ENCODE results near the gene DGLUCY.
"Not testable (repeated sequence)": the region's sequence is repeated elsewhere in the genome, so short reads cannot be mapped to it uniquely, and the experiment has no call there.

Gene DGLUCY

DNA sequence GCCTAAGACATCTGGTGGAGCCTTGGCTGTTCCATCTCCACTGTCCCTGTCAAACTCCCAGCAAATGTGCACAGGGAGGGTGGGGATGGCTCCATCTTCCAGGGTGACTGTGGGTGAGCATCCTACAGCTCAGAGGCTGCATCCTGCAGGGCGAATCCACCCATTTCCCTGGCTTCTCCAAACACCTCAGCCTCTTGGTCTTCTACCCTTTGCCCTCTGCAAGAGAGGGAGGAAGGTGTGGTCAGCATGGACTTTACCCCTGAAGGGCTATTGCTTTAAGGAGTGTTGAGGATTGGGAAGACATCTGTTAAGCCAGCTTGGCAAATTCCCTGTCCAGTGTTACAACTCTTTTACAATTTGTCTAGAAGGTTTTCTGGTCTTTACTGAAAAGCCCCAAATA lies 23.1 kb upstream of the DGLUCY start:
- Mint-ChIP-seq H3K9me3 (no peaks in the 10 kb centered on the region), H3K27me3 (peaks cover 10% of the 10 kb centered on the region), H3K4me1 (peaks cover 6% of the 10 kb centered on the region), H3K4me3 (no peak overlapping the region), H3K36me3 (ENCODE audit: insufficient read depth) (no peaks in the 10 kb centered on the region), H3K27ac (ENCODE audit: low read depth) (no peak overlapping the region)
- no peak for ATAC-seq (replicated peaks; ENCODE audit: extremely low read depth, poor library complexity, severe bottlenecking)
- DNase-seq (ENCODE audit: low spot score in 2 of 2) = no peak

GRCh38 chr14:91092073-91092472 lies 21.8 kb upstream of the DGLUCY start:
- no peaks in the 10 kb centered on the region for H3K9me3 Mint-ChIP-seq
- H3K27me3 Mint-ChIP-seq = peaks cover 8% of the 10 kb centered on the region
- H3K4me3 Mint-ChIP-seq = no peak overlapping the region
- H3K4me1 Mint-ChIP-seq = peaks cover 6% of the 10 kb centered on the region
- no peaks in the 10 kb centered on the region for H3K36me3 Mint-ChIP-seq (ENCODE audit: insufficient read depth)
- DNase-seq (ENCODE audit: low spot score in 2 of 2) (no peak), ATAC-seq (replicated peaks; ENCODE audit: extremely low read depth, poor library complexity, severe bottlenecking) (no peak)
- no peak overlapping the region for H3K27ac Mint-ChIP-seq (ENCODE audit: low read depth)

DNA sequence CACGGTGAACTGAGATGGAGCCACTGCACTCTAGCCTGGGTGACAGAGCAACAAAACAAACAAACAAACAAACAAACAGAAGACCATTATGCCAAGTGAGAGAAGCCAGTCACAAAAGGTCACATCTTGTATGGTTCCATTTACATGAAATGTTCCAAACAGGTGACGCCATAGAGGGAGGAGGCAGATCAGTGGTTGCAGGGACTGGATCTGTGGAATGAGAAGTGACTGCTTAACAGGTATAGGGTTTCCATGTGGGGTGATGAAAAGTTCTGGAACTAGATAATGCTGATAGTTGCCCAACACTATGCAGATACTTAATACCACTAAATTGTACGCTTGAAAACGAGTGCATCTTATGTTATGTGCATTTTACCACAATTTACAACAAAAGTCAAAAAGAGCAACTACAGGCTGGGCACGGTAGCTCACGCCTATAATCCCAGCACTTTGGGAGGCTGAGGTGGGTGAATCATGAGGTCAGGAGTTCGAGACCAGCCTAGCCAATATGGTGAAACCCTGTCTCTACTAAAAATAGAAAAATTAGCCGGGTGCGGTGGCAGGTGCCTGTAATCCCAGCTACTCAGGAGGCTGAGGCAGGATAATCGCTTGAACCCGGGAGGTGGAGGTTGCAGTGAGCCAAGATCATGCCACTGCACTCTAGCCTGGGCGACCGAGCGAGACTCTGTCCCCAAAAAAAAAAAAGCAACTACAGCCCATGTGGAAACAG lies 20.0 kb upstream of the DGLUCY start:
- ATAC-seq (replicated peaks; ENCODE audit: extremely low read depth, poor library complexity, severe bottlenecking); H3K4me3 Mint-ChIP-seq; H3K9me3 Mint-ChIP-seq; DNase-seq (ENCODE audit: low spot score in 2 of 2); H3K27ac Mint-ChIP-seq (ENCODE audit: low read depth); H3K36me3 Mint-ChIP-seq (ENCODE audit: insufficient read depth); H3K27me3 Mint-ChIP-seq; H3K4me1 Mint-ChIP-seq: not testable (repeated sequence)

DNA sequence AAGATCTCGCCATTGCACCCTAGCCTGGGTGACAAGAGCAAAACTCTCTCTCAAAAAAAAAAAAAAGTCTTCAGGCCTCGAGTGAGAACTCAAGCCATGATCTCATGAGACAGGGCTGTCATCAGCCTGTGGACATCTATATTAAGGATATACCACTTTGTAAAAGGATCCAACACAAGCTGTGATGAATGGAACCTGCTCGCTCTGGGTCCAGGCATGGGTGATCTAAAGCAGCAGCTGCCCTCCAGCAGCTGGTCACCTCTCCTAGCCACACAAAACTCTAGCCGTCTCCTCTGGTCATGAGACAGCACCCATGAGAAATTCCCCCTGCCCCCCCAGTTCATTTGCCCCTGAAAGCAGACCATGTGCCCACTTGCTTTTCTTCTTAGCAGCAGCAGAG lies 19.1 kb upstream of the DGLUCY start:
- ATAC-seq (replicated peaks; ENCODE audit: extremely low read depth, poor library complexity, severe bottlenecking) (no peak), DNase-seq (ENCODE audit: low spot score in 2 of 2) (no peak)
- no peak overlapping the region for H3K4me3 Mint-ChIP-seq
- no peaks in the 10 kb centered on the region for H3K27me3 Mint-ChIP-seq
- H3K9me3 Mint-ChIP-seq = no peaks in the 10 kb centered on the region
- no peaks in the 10 kb centered on the region for H3K4me1 Mint-ChIP-seq
- H3K36me3 Mint-ChIP-seq (ENCODE audit: insufficient read depth) = no peaks in the 10 kb centered on the region
- no peak overlapping the region for H3K27ac Mint-ChIP-seq (ENCODE audit: low read depth)

GRCh38 chr14:91095178-91095577 lies 18.7 kb upstream of the DGLUCY start:
- H3K4me1 Mint-ChIP-seq = no peaks in the 10 kb centered on the region
- ATAC-seq (replicated peaks; ENCODE audit: extremely low read depth, poor library complexity, severe bottlenecking) = no peak
- H3K9me3 Mint-ChIP-seq = no peaks in the 10 kb centered on the region
- no peak overlapping the region for H3K27ac Mint-ChIP-seq (ENCODE audit: low read depth)
- DNase-seq (ENCODE audit: low spot score in 2 of 2) = no peak
- no peaks in the 10 kb centered on the region for H3K36me3 Mint-ChIP-seq (ENCODE audit: insufficient read depth)
- no peak overlapping the region for H3K4me3 Mint-ChIP-seq
- no peaks in the 10 kb centered on the region for H3K27me3 Mint-ChIP-seq

GRCh38 chr14:91097657-91098056 lies 16.2 kb upstream of the DGLUCY start:
- not testable (repeated sequence) for H3K36me3 Mint-ChIP-seq (ENCODE audit: insufficient read depth); H3K27me3 Mint-ChIP-seq; H3K4me1 Mint-ChIP-seq; ATAC-seq (replicated peaks; ENCODE audit: extremely low read depth, poor library complexity, severe bottlenecking); H3K27ac Mint-ChIP-seq (ENCODE audit: low read depth); H3K4me3 Mint-ChIP-seq; DNase-seq (ENCODE audit: low spot score in 2 of 2); H3K9me3 Mint-ChIP-seq

- Mint-ChIP-seq H3K27ac (ENCODE audit: low read depth) (no peak overlapping the region), H3K36me3 (ENCODE audit: insufficient read depth) (no peaks in the 10 kb centered on the region), H3K27me3 (no peaks in the 10 kb centered on the region), H3K9me3 (no peaks in the 10 kb centered on the region), H3K4me3 (no peak overlapping the region), H3K4me1 (no peaks in the 10 kb centered on the region)
- DNase-seq (ENCODE audit: low spot score in 2 of 2) (no peak), ATAC-seq (replicated peaks; ENCODE audit: extremely low read depth, poor library complexity, severe bottlenecking) (no peak)
Observed at GRCh38 chr14:91098591-91098990, 15.3 kb upstream of the DGLUCY start.

GRCh38 chr14:91100102-91100501 lies 13.8 kb upstream of the DGLUCY start:
- ATAC-seq (replicated peaks; ENCODE audit: extremely low read depth, poor library complexity, severe bottlenecking) (no peak), DNase-seq (ENCODE audit: low spot score in 2 of 2) (no peak)
- Mint-ChIP-seq H3K9me3 (no peaks in the 10 kb centered on the region), H3K27ac (ENCODE audit: low read depth) (no peak overlapping the region), H3K4me3 (no peak overlapping the region), H3K27me3 (no peaks in the 10 kb centered on the region), H3K4me1 (no peaks in the 10 kb centered on the region), H3K36me3 (ENCODE audit: insufficient read depth) (no peaks in the 10 kb centered on the region)

GRCh38 chr14:91103116-91103515 lies 10.8 kb upstream of the DGLUCY start:
- Mint-ChIP-seq H3K27ac (ENCODE audit: low read depth) (no peak overlapping the region), H3K4me1 (peaks cover 8% of the 10 kb centered on the region), H3K36me3 (ENCODE audit: insufficient read depth) (peaks cover 2% of the 10 kb centered on the region), H3K4me3 (no peak overlapping the region), H3K9me3 (no peaks in the 10 kb centered on the region), H3K27me3 (no peaks in the 10 kb centered on the region)
- ATAC-seq (replicated peaks; ENCODE audit: extremely low read depth, poor library complexity, severe bottlenecking) (no peak), DNase-seq (ENCODE audit: low spot score in 2 of 2) (no peak)

DNA sequence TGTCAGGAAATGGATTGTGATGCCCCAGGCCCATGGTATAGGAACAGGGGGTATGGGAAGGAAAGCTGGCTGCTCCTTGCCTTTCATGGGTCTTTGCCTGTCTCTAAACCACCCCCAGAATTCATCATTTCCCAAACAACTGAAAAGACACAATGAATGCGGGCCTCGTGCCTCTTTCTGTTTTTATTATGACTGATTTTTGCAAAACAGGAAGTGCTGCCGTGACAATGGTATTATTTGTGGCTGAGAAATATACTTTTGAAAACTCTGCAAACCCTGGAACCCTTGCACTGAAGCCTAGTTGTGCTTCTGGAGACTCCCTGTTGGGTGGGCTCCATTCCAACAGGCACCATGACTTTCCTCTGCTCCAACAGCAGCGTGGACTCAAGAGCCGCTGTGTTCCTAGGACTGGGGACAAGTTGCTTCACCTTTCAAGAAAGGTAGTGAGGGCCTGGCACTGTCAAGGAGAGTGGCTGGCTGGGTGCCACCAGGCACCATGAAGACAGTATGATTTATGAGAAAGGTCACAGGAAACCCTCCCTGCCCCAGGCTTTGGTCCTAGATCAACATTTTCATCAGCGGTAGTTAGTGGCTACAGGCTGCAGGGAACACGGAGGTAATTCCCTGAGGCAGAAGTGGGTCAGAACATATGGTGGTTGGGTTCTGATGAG lies 4.8 kb upstream of the DGLUCY start:
- peaks cover 6% of the 10 kb centered on the region for H3K36me3 Mint-ChIP-seq (ENCODE audit: insufficient read depth)
- H3K9me3 Mint-ChIP-seq = no peaks in the 10 kb centered on the region
- peak overlapping the region; percentile 54 for H3K4me3 Mint-ChIP-seq
- H3K27me3 Mint-ChIP-seq = no peaks in the 10 kb centered on the region
- no peak for ATAC-seq (replicated peaks; ENCODE audit: extremely low read depth, poor library complexity, severe bottlenecking)
- H3K27ac Mint-ChIP-seq (ENCODE audit: low read depth) = peak overlapping the region; percentile 86
- peaks cover 46% of the 10 kb centered on the region for H3K4me1 Mint-ChIP-seq
- no peak for DNase-seq (ENCODE audit: low spot score in 2 of 2)

GRCh38 chr14:91111443-91111842 lies 2.4 kb upstream of the DGLUCY start:
- H3K4me3 Mint-ChIP-seq = no peak overlapping the region
- peaks cover 63% of the 10 kb centered on the region for H3K4me1 Mint-ChIP-seq
- no peaks in the 10 kb centered on the region for H3K9me3 Mint-ChIP-seq
- peaks cover 8% of the 10 kb centered on the region for H3K36me3 Mint-ChIP-seq (ENCODE audit: insufficient read depth)
- no peaks in the 10 kb centered on the region for H3K27me3 Mint-ChIP-seq
- ATAC-seq (replicated peaks; ENCODE audit: extremely low read depth, poor library complexity, severe bottlenecking) (no peak), DNase-seq (ENCODE audit: low spot score in 2 of 2) (no peak)
- no peak overlapping the region for H3K27ac Mint-ChIP-seq (ENCODE audit: low read depth)

DNA sequence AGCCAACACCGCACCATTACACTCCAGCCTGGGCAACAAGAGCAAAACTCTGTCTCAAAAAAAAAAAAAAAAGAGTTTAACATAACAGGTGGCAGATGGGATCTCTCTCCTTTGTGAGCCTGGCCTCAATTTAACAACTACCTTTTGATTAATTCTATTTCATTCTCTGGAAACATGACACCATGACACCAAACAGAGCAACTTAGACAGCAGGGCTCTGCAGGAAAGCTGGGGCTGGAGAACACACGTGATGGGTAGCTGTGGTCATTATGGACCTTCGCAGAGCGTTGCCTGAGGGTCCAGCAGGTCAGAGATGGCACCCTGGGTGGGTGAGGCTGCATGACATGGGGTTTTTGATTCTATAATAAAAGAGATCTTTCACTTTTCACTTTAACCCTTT lies 1.7 kb upstream of the DGLUCY start:
- H3K4me1 Mint-ChIP-seq = peaks cover 70% of the 10 kb centered on the region
- H3K36me3 Mint-ChIP-seq (ENCODE audit: insufficient read depth) = peaks cover 10% of the 10 kb centered on the region
- no peak for DNase-seq (ENCODE audit: low spot score in 2 of 2)
- no peaks in the 10 kb centered on the region for H3K27me3 Mint-ChIP-seq
- peak overlapping the region; percentile 92 for H3K27ac Mint-ChIP-seq (ENCODE audit: low read depth)
- ATAC-seq (replicated peaks; ENCODE audit: extremely low read depth, poor library complexity, severe bottlenecking) = no peak
- no peaks in the 10 kb centered on the region for H3K9me3 Mint-ChIP-seq
- H3K4me3 Mint-ChIP-seq = peak overlapping the region; percentile 21

Measured in central memory CD8-positive, alpha-beta T cell (primary cell).